T-helper 1 cell treated with Interleukin-12 subunit alpha and Interleukin-12 subunit beta and Interleukin-4 antibody, amounts not matched to agents 30 μg/mL and 1 μg/mL, for 36 hours (primary cell): Measurements from ENCODE around the gene PKNOX2.

Source experiments
- H3K27ac Mint-ChIP-seq: one replicate; pipeline ENCODE4 v1.8.0; 2021; ENCODE audit warnings: mild to moderate bottlenecking, mixed read lengths
- H3K27me3 Mint-ChIP-seq: one replicate; pipeline ENCODE4 v1.8.0; 2021; ENCODE audit warnings: low read depth, mixed read lengths
- H3K36me3 Mint-ChIP-seq: one replicate; pipeline ENCODE4 v1.8.0; 2021; ENCODE audit warnings: low read depth, mixed read lengths
- H3K4me1 Mint-ChIP-seq: one replicate; pipeline ENCODE4 v1.8.0; 2021; ENCODE audit warnings: low read depth, mixed read lengths
- H3K4me3 Mint-ChIP-seq: one replicate; pipeline ENCODE4 v1.8.0; 2021; ENCODE audit warnings: mild to moderate bottlenecking, moderate library complexity, mixed read lengths
- H3K9me3 Mint-ChIP-seq: one replicate; pipeline ENCODE4 v1.8.0; 2021; ENCODE audit warnings: mixed read lengths

Gene PKNOX2

DNA sequence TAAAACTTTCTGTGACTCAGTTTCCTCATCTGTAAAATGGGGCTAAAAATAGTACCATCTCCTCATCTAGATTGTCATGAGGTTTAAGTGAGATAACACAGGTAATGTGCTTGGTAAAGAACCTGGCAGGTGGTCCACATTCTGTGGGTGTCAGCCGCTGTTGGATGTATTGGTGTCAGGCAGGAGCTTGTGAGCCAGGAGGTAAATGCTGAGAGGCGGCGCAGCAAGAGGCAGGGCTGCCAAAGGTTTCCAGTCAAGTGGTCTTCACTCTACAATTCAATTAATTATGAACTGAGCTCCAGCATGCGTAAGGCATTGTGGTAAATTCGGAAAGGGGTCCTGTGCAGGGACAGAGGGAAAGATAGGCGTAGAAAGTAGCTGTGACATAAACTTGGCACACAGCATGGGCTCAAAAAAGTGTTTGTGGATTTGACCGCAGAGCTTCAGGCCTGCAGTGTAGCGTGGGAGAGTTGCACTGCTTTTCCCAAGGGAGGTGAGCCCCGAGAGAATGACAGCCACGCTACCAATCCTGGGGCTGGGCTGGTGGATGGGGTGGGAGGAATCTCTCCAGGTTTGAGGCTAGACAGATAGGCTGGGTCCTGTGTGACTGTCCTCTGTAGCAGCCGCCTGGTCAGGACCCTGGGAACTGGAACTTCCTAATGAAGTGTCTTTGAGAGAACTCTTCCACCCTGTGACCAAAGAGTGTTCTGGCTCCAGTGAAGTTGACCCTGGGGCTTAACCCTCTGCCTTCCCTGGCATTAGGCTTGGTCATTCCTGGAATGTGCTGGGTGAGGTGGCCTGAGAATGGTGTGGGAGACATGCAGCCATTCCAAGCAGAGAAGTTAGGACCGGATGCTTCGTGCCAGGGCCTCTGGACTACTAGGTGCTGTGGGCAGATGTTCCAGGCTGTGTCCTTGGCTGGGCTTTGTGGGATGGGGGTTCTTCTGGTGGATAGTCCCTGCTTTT is 209.2 kb downstream of the PKNOX2 start:
- Mint-ChIP-seq H3K9me3 (no peaks in the 10 kb centered on the region), H3K27ac (no peak overlapping the region), H3K36me3 (no peaks in the 10 kb centered on the region), H3K27me3 (peaks cover 37% of the 10 kb centered on the region), H3K4me1 (no peaks in the 10 kb centered on the region), H3K4me3 (no peak overlapping the region)

DNA sequence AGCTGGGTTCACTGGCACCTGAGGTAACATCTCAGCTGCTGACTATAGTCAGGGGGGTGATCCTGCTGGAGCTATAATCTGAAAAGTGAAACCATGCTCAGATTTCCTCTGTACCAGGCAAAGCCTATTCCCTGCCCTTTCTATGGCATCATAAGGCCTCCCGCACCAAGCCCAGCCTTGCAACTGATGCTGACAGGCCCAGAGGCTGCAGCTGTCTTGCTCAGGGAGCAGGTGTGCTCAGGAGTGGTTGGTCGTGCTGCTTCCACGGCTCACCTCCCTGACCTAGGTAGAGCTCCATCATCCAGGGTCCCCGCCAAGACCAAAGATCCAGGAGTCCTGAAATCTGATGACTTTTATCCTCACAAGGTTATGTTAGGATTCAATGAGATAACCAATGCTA is 209.8 kb downstream of the PKNOX2 start:
- Mint-ChIP-seq H3K27ac (no peak overlapping the region), H3K4me3 (no peak overlapping the region), H3K36me3 (no peaks in the 10 kb centered on the region), H3K4me1 (no peaks in the 10 kb centered on the region), H3K9me3 (no peaks in the 10 kb centered on the region), H3K27me3 (peaks cover 35% of the 10 kb centered on the region)

- no peaks in the 10 kb centered on the region for H3K36me3 Mint-ChIP-seq
- no peak overlapping the region for H3K4me3 Mint-ChIP-seq
- H3K27ac Mint-ChIP-seq: no peak overlapping the region
- H3K9me3 Mint-ChIP-seq: no peaks in the 10 kb centered on the region
- no peaks in the 10 kb centered on the region for H3K4me1 Mint-ChIP-seq
- H3K27me3 Mint-ChIP-seq: peaks cover 33% of the 10 kb centered on the region
Measured at GRCh38 chr11:125375146-125375545, 210.6 kb downstream of the PKNOX2 start.

GRCh38 chr11:125376117-125376516 is 211.6 kb downstream of the PKNOX2 start:
- H3K27me3 Mint-ChIP-seq: peaks cover 24% of the 10 kb centered on the region
- H3K9me3 Mint-ChIP-seq: no peaks in the 10 kb centered on the region
- H3K4me1 Mint-ChIP-seq: no peaks in the 10 kb centered on the region
- H3K36me3 Mint-ChIP-seq: no peaks in the 10 kb centered on the region
- no peak overlapping the region for H3K27ac Mint-ChIP-seq
- H3K4me3 Mint-ChIP-seq: no peak overlapping the region

DNA sequence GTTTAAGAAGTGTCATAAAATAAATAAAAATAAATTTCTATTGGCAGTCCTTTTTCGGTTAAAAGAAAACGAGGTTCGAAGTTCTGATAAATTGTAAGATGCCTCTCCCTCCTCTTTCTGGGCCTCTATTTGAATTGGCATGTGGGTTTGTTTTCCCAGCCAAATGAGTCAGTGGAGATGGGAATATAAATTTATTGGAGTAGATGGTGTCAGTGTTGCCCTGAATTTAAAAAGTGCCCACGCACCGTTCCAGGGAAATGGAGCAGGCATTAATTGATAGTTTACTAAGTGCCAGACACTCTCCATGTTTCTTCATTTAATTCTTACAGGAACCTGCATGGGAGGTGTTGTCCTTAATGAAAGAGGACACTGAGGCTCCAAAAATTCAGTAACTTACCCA is 212.3 kb downstream of the PKNOX2 start:
- Mint-ChIP-seq H3K4me1 (no peaks in the 10 kb centered on the region), H3K27me3 (peaks cover 20% of the 10 kb centered on the region), H3K36me3 (no peaks in the 10 kb centered on the region), H3K9me3 (no peaks in the 10 kb centered on the region), H3K4me3 (no peak overlapping the region), H3K27ac (no peak overlapping the region)

DNA sequence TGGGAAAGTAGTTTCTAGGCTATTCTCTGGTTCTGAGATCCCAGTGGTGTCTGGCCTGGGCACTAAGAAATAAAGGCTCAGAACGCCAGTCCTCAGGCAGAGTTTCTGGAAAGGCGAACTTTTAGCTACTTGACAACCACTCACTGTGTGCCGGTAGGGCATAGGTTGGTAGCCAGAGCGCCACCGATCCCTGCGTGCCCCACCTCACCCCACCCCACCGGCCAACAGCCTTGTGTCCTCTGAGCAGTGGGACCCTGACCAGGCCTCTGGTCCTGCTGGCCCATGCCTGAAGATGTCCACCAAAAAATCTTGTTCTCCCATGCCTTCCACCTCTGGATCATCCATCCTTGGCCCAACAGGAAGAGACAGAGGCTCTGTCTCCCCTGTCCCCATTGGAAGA is 213.5 kb downstream of the PKNOX2 start:
- H3K9me3 Mint-ChIP-seq: no peaks in the 10 kb centered on the region
- no peak overlapping the region for H3K4me3 Mint-ChIP-seq
- H3K4me1 Mint-ChIP-seq: no peaks in the 10 kb centered on the region
- no peak overlapping the region for H3K27ac Mint-ChIP-seq
- H3K27me3 Mint-ChIP-seq: peaks cover 7% of the 10 kb centered on the region
- no peaks in the 10 kb centered on the region for H3K36me3 Mint-ChIP-seq

DNA sequence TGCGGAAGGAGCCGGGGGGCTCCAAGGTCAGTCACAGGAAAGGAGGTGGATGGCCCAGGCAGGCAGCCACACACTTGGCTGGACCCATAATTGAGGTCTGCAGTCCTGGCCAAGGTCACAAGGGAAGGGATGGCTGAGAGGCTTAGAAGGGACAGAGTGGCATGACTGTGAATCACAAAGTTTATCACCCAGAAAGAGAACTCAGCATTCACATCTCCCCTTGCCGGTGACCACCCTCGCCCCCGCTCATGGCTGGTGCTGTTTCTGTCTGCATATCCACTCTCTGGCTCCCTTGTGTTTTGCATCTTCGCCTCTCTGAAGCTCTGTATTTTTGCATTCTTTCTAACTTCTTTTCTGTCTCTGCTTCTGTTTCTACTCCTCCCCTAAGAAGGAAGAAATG is 214.0 kb downstream of the PKNOX2 start:
- Mint-ChIP-seq H3K27me3 (peaks cover 2% of the 10 kb centered on the region), H3K4me1 (no peaks in the 10 kb centered on the region), H3K4me3 (no peak overlapping the region)

GRCh38 chr11:125379565-125379964 is 215.0 kb downstream of the PKNOX2 start:
- no peaks in the 10 kb centered on the region for H3K36me3 Mint-ChIP-seq
- no peak overlapping the region for H3K4me3 Mint-ChIP-seq
- H3K9me3 Mint-ChIP-seq: no peaks in the 10 kb centered on the region
- H3K27me3 Mint-ChIP-seq: no peaks in the 10 kb centered on the region
- H3K4me1 Mint-ChIP-seq: no peaks in the 10 kb centered on the region
- no peak overlapping the region for H3K27ac Mint-ChIP-seq

More for the DNA sequence above, 214.0 kb downstream of the PKNOX2 start:
- Mint-ChIP-seq H3K36me3 (no peaks in the 10 kb centered on the region), H3K9me3 (no peaks in the 10 kb centered on the region), H3K27ac (no peak overlapping the region)

DNA sequence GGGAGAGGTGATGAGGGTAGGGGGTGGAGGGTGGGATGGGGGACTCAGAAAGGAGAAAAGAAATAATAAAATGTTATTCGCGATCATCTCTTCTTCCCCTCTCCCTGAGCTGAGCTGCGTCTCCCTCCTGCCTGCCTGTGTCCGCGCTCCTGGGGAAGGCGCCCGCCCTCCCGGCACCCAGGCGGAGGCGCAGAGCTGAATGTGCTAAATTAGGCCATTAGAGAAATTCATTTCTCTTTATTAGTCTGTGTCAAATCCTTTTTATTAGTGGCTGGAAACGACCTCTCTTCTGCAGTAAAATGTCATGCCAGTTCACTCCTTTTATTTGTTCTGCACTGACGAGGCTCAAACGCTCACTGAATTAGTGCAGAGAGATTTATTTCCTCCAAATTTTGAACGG is 215.4 kb downstream of the PKNOX2 start:
- H3K4me1 Mint-ChIP-seq: no peaks in the 10 kb centered on the region
- no peaks in the 10 kb centered on the region for H3K9me3 Mint-ChIP-seq
- no peaks in the 10 kb centered on the region for H3K36me3 Mint-ChIP-seq
- no peaks in the 10 kb centered on the region for H3K27me3 Mint-ChIP-seq
- H3K4me3 Mint-ChIP-seq: no peak overlapping the region
- no peak overlapping the region for H3K27ac Mint-ChIP-seq

GRCh38 chr11:125380756-125381445 is 216.3 kb downstream of the PKNOX2 start:
- H3K27me3 Mint-ChIP-seq: no peaks in the 10 kb centered on the region
- H3K4me1 Mint-ChIP-seq: no peaks in the 10 kb centered on the region
- no peaks in the 10 kb centered on the region for H3K9me3 Mint-ChIP-seq
- no peak overlapping the region for H3K27ac Mint-ChIP-seq
- no peak overlapping the region for H3K4me3 Mint-ChIP-seq
- H3K36me3 Mint-ChIP-seq: no peaks in the 10 kb centered on the region

DNA sequence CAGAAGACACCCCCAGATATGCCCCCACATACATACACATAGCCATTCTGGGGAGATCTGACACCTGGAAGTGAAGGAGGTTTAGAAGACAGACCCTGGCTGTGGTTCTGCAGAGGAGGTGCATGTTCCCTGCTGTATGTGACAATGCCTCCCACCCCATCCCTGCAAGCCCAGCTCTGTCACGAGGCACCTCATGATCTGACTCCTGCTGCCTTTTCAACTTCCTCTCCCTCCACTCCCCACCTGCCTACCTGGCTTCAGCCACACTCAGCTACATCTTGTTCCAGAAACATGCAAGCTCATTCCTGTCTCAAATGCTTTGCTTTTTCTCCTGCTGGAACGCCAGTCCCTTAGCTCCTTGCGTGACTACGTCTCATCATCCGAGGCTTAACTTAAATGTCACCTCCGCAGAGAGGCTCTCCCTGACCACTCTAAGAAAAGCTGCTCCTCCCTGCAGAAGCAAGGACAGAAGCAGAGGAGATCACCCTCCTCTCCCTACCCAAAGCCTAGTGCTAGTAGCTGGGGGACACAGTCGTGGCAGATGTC is 217.0 kb downstream of the PKNOX2 start:
- H3K36me3 Mint-ChIP-seq: no peaks in the 10 kb centered on the region
- no peak overlapping the region for H3K4me3 Mint-ChIP-seq
- no peaks in the 10 kb centered on the region for H3K27me3 Mint-ChIP-seq
- no peak overlapping the region for H3K27ac Mint-ChIP-seq
- no peaks in the 10 kb centered on the region for H3K9me3 Mint-ChIP-seq
- no peaks in the 10 kb centered on the region for H3K4me1 Mint-ChIP-seq

- H3K36me3 Mint-ChIP-seq: no peaks in the 10 kb centered on the region
- H3K4me1 Mint-ChIP-seq: no peaks in the 10 kb centered on the region
- H3K9me3 Mint-ChIP-seq: no peaks in the 10 kb centered on the region
- H3K27ac Mint-ChIP-seq: no peak overlapping the region
- no peak overlapping the region for H3K4me3 Mint-ChIP-seq
- no peaks in the 10 kb centered on the region for H3K27me3 Mint-ChIP-seq
Measured at GRCh38 chr11:125382314-125382791, 217.8 kb downstream of the PKNOX2 start.

- no peaks in the 10 kb centered on the region for H3K27me3 Mint-ChIP-seq
- no peak overlapping the region for H3K27ac Mint-ChIP-seq
Measured at GRCh38 chr11:125382822-125383221, 218.3 kb downstream of the PKNOX2 start.

DNA sequence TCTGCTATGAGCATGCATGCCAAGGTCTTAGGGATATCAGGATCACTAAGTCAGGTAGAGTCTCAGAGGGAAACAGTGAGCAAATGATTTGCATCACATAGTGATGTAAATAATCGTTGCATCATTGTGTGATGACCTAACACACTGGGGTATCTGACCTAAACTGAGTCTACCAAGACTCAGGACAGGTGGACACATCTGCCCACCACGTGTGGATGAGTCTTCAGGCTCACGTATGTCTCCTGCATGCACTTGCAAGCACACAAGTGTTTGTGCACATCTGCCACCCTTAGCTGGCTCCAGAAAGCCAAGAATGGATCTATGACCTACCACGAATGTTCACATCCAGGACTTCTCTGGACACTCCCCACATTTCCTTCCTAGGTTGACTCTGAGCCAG is 220.3 kb downstream of the PKNOX2 start:
- H3K27ac Mint-ChIP-seq: no peak overlapping the region
- no peaks in the 10 kb centered on the region for H3K27me3 Mint-ChIP-seq
- H3K4me3 Mint-ChIP-seq: no peak overlapping the region
- H3K36me3 Mint-ChIP-seq: no peaks in the 10 kb centered on the region
- H3K9me3 Mint-ChIP-seq: no peaks in the 10 kb centered on the region
- H3K4me1 Mint-ChIP-seq: no peaks in the 10 kb centered on the region

More at GRCh38 chr11:125382822-125383221, 218.3 kb downstream of the PKNOX2 start:
- Mint-ChIP-seq H3K9me3 (no peaks in the 10 kb centered on the region), H3K36me3 (no peaks in the 10 kb centered on the region), H3K4me1 (no peaks in the 10 kb centered on the region), H3K4me3 (no peak overlapping the region)

- H3K36me3 Mint-ChIP-seq: no peaks in the 10 kb centered on the region
- no peak overlapping the region for H3K4me3 Mint-ChIP-seq
- H3K9me3 Mint-ChIP-seq: no peaks in the 10 kb centered on the region
- H3K27me3 Mint-ChIP-seq: peaks cover 8% of the 10 kb centered on the region
- no peaks in the 10 kb centered on the region for H3K4me1 Mint-ChIP-seq
- no peak overlapping the region for H3K27ac Mint-ChIP-seq
Measured at GRCh38 chr11:125387901-125388300, 223.3 kb downstream of the PKNOX2 start.
